ENCODE data around the gene CISD3.

The CISD3 gene

GRCh38 chr17:38709864-38710603 lies 20.1 kb upstream of the CISD3 start:
- no peak for DNase-seq (ENCODE audit: extremely low read depth, low read depth)
- TF ChIP-seq CTCF (IDR thresholded peaks at IDR 0.05; ENCODE audit: low read depth, low read length), result no peak

- TF ChIP-seq CTCF (IDR thresholded peaks at IDR 0.05; ENCODE audit: low read depth, low read length), result no peak
- no peak for DNase-seq (ENCODE audit: extremely low read depth, low read depth)
Measured at GRCh38 chr17:38710604-38710962, 19.6 kb upstream of the CISD3 start.

- TF ChIP-seq CTCF (IDR thresholded peaks at IDR 0.05; ENCODE audit: low read depth, low read length), result no peak
- no peak for DNase-seq (ENCODE audit: extremely low read depth, low read depth)
Measured at GRCh38 chr17:38710985-38711384, 19.2 kb upstream of the CISD3 start.

GRCh38 chr17:38711792-38712571 lies 18.2 kb upstream of the CISD3 start:
- no peak for TF ChIP-seq CTCF (IDR thresholded peaks at IDR 0.05; ENCODE audit: low read depth, low read length)
- no peak for DNase-seq (ENCODE audit: extremely low read depth, low read depth)

- no peak for DNase-seq (ENCODE audit: extremely low read depth, low read depth)
- no peak for TF ChIP-seq CTCF (IDR thresholded peaks at IDR 0.05; ENCODE audit: low read depth, low read length)
Measured at GRCh38 chr17:38712593-38712992, 17.5 kb upstream of the CISD3 start.

- DNase-seq (ENCODE audit: extremely low read depth, low read depth), result no peak
- TF ChIP-seq CTCF (IDR thresholded peaks at IDR 0.05; ENCODE audit: low read depth, low read length), result no peak
Measured at GRCh38 chr17:38713456-38714075, 16.6 kb upstream of the CISD3 start.

All from AG09319 (cell line).